HepG2 (cell line): ENCODE results near the gene TACC2. TPM values are rescaled to one million over a fixed set of nuclear protein-coding genes. Genes with fewer than 3 reads are reported as not detected.

Source experiments
- ATAC-seq: fragments of 200-7000 bp; cut with Tn5 transposase; 3 replicates; pipeline ENCODE4 v1.9.1; 2020; ENCODE audit warnings: mild to moderate bottlenecking, moderate library complexity
- BruUV-seq: library from RNA; stranded (reverse); fragments of 400-500 nt; replicated peaks from 2 replicates; lab custom pipeline; 2021; lab: Mats Ljungman, UMichigan
- CTCF ChIA-PET: fragments of 300-600 bp; formaldehyde crosslinking; extraction: SDS; loops from one replicate; lab custom pipeline; 2021; ENCODE audit warnings: low total read pairs, inconsistent platforms, low intra/inter-chr PET ratio; lab: Yijun Ruan, JAX
- POLR2A ChIA-PET: fragments of 350-600 bp; sonication (Branson Sonifier 250); formaldehyde crosslinking; loops from one replicate; lab custom pipeline; 2020; ENCODE audit warnings: antibody characterized with exemption, inconsistent platforms; lab: Yijun Ruan, JAX
- DNase-seq: peaks from one replicate; pipeline ENCODE4 v3.0.0-alpha.2; 2015; ENCODE audit warnings: low spot score
- FAIRE-seq: peaks from 3 replicates; lab custom pipeline; 2011; peaks lifted over from hg19 to GRCh38; lab: Jason Lieb, UNC
- H2AFZ ChIP-seq: one replicate; pipeline ENCODE4 v1.6.1; 2011; ENCODE audit warnings: low read length, inconsistent platforms
- H3K27ac ChIP-seq: fragments of 300-600 bp; 3 replicates; pipeline ENCODE4 v1.8.0; 2011; ENCODE audit warnings: mixed run types, mild to moderate bottlenecking, mixed read lengths, low read length, inconsistent platforms; ENCODE audit not compliant: insufficient read depth; ENCODE audit errors: extremely low read length
- H3K27me3 ChIP-seq, 2 experiments: fragments of 200-600 bp in 1 of 2; 2 replicates in 1 of 2; 3 replicates in 1 of 2; pipeline versions ENCODE4 v1.6.0 to v1.8.0; 2011; ENCODE audit warnings: low read length in 2 of 2, mild to moderate bottlenecking in 2 of 2, moderate library complexity in 2 of 2, inconsistent platforms in 1 of 2; ENCODE audit not compliant: insufficient read depth in 2 of 2, control insufficient read depth in 1 of 2
- H3K36me3 ChIP-seq, 2 experiments: fragments of 200-600 bp in 1 of 2; replicated peaks in 1 of 2; 2 replicates in 1 of 2; 3 replicates in 1 of 2; pipeline versions ENCODE4 v1.5.1 to v1.8.0; 2011; ENCODE audit warnings: low read length in 2 of 2, inconsistent platforms in 1 of 2; ENCODE audit not compliant: insufficient read depth in 2 of 2, control insufficient read depth in 1 of 2
- H3K4me1 ChIP-seq: 2 replicates; pipeline ENCODE4 v1.5.1; 2012; ENCODE audit warnings: low read length, inconsistent platforms; ENCODE audit not compliant: insufficient read depth
- H3K4me2 ChIP-seq: 2 replicates; pipeline ENCODE4 v1.6.0; 2011; ENCODE audit warnings: low read depth, low read length, inconsistent platforms
- H3K4me3 ChIP-seq, 3 experiments: fragments of 200-600 bp in 1 of 3; sonication (generic), shearing (Covaris generic) in 1 of 3; replicated peaks in 1 of 3; 2 replicates each; pipeline ENCODE4 v1.5.1; 2011 to 2016; ENCODE audit warnings: low read length in 3 of 3, inconsistent platforms in 2 of 3, low read depth in 2 of 3, mild to moderate bottlenecking in 2 of 3, control low read depth in 1 of 3, mixed read lengths in 1 of 3; ENCODE audit not compliant: insufficient read depth in 1 of 3
- H3K79me2 ChIP-seq: one replicate; pipeline ENCODE4 v1.6.1; 2011; ENCODE audit warnings: low read length, inconsistent platforms; ENCODE audit not compliant: insufficient read depth
- H3K9ac ChIP-seq: 2 replicates; pipeline ENCODE4 v1.6.0; 2011; ENCODE audit warnings: mild to moderate bottlenecking, low read depth, low read length, inconsistent platforms; ENCODE audit not compliant: insufficient read depth
- H3K9me3 ChIP-seq: 2 replicates; pipeline ENCODE4 v1.5.1; 2012; ENCODE audit warnings: mild to moderate bottlenecking, low read length
- H4K20me1 ChIP-seq: 2 replicates; pipeline ENCODE4 v1.6.0; 2011; ENCODE audit warnings: inconsistent platforms, mild to moderate bottlenecking, low read length, moderate library complexity; ENCODE audit not compliant: insufficient read depth
- HOMEZ ChIP-seq: IDR thresholded peaks from 2 replicates; pipeline ENCODE4 v1.6.1; 2016; ENCODE audit warnings: low read depth
- HOXA7 ChIP-seq: sonication (generic); formaldehyde crosslinking; IDR thresholded peaks from 2 replicates; pipeline ENCODE4 v1.8.1; 2022; ENCODE audit warnings: mild to moderate bottlenecking, missing genetic modification reagents, moderate library complexity
- NCOA2 ChIP-seq: sonication (generic); formaldehyde crosslinking; IDR thresholded peaks from 2 replicates; pipeline ENCODE4 v1.8.0; 2022; ENCODE audit warnings: inconsistent platforms
- POLR2AphosphoS2 ChIP-seq: IDR thresholded peaks from 2 replicates; pipeline ENCODE4 v1.6.1; 2011; ENCODE audit warnings: low read depth, low read length, improper control_type of control experiment
- TOE1 ChIP-seq: sonication (generic); formaldehyde crosslinking; IDR thresholded peaks from 2 replicates; pipeline ENCODE4 v1.4.0; 2020; ENCODE audit warnings: mild to moderate bottlenecking, missing genetic modification reagents
- YY1 ChIP-seq: IDR thresholded peaks from 2 replicates; pipeline ENCODE4 v1.6.1; 2011; ENCODE audit warnings: low read length, low read depth, moderate library complexity, mild to moderate bottlenecking; ENCODE audit not compliant: insufficient read depth, insufficient replicate concordance
- ZBTB34 ChIP-seq: sonication (generic); formaldehyde crosslinking; IDR thresholded peaks from 2 replicates; pipeline ENCODE4 v1.8.0; 2022; ENCODE audit warnings: mild to moderate bottlenecking, missing genetic modification reagents
- ZBTB42 ChIP-seq: sonication (generic); formaldehyde crosslinking; IDR thresholded peaks from 2 replicates; pipeline ENCODE4 v1.5.0; 2020; ENCODE audit warnings: mild to moderate bottlenecking, missing genetic modification reagents
- ZNF124 ChIP-seq: sonication (generic); formaldehyde crosslinking; IDR thresholded peaks from 2 replicates; pipeline ENCODE4 v1.4.0; 2020; ENCODE audit warnings: missing genetic modification reagents
- ZNF20 ChIP-seq: sonication (generic); formaldehyde crosslinking; IDR thresholded peaks from 2 replicates; pipeline ENCODE4 v1.4.0; 2020; ENCODE audit warnings: mild to moderate bottlenecking, moderate library complexity, missing genetic modification reagents
- ZNF34 ChIP-seq: sonication (generic); formaldehyde crosslinking; IDR thresholded peaks from 2 replicates; pipeline ENCODE4 v1.4.0; 2020; ENCODE audit warnings: mild to moderate bottlenecking, missing genetic modification reagents, borderline replicate concordance
- ZNF746 ChIP-seq: sonication (generic); formaldehyde crosslinking; IDR thresholded peaks from 2 replicates; pipeline ENCODE4 v1.8.0; 2022; ENCODE audit warnings: mild to moderate bottlenecking, missing genetic modification reagents
- ZNF841 ChIP-seq: sonication (generic); formaldehyde crosslinking; IDR thresholded peaks from 2 replicates; pipeline ENCODE4 v1.8.1; 2023; ENCODE audit warnings: missing genetic modification reagents, borderline replicate concordance
- WGBS: methylation state at CpG from one replicate; pipeline ENCODE4 v1.1.6; 2017; ENCODE audit warnings: low lambda C conversion rate; 5-methylcytosine and 5-hydroxymethylcytosine counted together
- in situ Hi-C: cut with HindIII; loops from 2 replicates; pipeline ENCODE4 v1.10.0; 2017; ENCODE audit warnings: low pct_unique_long_range_greater_than_20kb; ENCODE audit not compliant: extremely low pct_ligation_motif_present
- intact Hi-C: fragments of 100-400 bp; cut with micrococcal nuclease; formaldehyde crosslinking; loops from one replicate; pipeline ENCODE4 v1.10.0; 2022; ENCODE audit not compliant: unreplicated experiment
- polyA plus RNA-seq, 8 experiments: library from polyadenylated mRNA; depleted of rRNA in 3 of 8; stranded (reverse) in 7 of 8; unstranded in 1 of 8; fragments of >200 nt; fragmentation: Illumina TruSeq in 4 of 8; extraction: Trizol in 4 of 8; gene quantifications; 2 replicates each; pipeline versions ENCODE4 v1.2.1 to v1.2.3, GENCODE V29; 2011 to 2016; ENCODE audit warnings: low read depth in 4 of 8, missing spikeins in 1 of 8, mixed read lengths in 1 of 8; ENCODE audit not compliant: insufficient read depth in 1 of 8
- total RNA-seq, 5 experiments: library from RNA; depleted of rRNA; stranded (reverse); fragments of >200 nt; fragmentation: Illumina TruSeq; extraction: Trizol; gene quantifications; 2 replicates each; pipeline ENCODE4 v1.2.3, GENCODE V29; 2016; ENCODE audit warnings: low read depth in 1 of 5
- TF ChIP-seq, protein P1 (sequence below): sonication (generic); formaldehyde crosslinking; IDR thresholded peaks from 2 replicates; pipeline ENCODE4 v1.8.1; 2022; ENCODE audit warnings: mild to moderate bottlenecking, missing genetic modification reagents

TACC2 gene
- total and polyA plus RNA-seq, 2 of the 13 experiments (the other 11 are each of a cell fraction or from before 2014, with no cell fraction given), result 11.8 to 16.0 TPM

- WGBS, result 100% methylated on average over 5 of the region's 5 CpGs
- CTCF ChIA-PET, result no interaction called here
- Histone ChIP-seq H3K9me3 (no peaks in the 10 kb centered on the region), H3K27ac (no peak overlapping the region), H3K4me2 (no peak overlapping the region), H3K36me3 (peaks cover 0 to 8% of the 10 kb centered on the region in 2 experiments; a peak in 3 of 5 replicates), H3K4me1 (peaks cover 12% of the 10 kb centered on the region)
- intact Hi-C loops, result no loop called here
- DNase-seq (no peak), FAIRE-seq (no peak)
- POLR2A ChIA-PET, result interaction anchor here (0.6 kb wide), 1 partner anchor 24 kb away, joined by 3 read pairs; no protein-coding TSS in a partner anchor
- TF ChIP-seq ZNF34 (CRISPR knock-in tag), result no peak
- TF ChIP-seq YY1, result no peak
- TF ChIP-seq, all 625 proteins: peak for 0
- in situ Hi-C loops, result no loop called here
- H3K27me3 ChIP-seq, result no peaks in the 10 kb centered on the region
- H3K79me2 ChIP-seq, result no peaks in the 10 kb centered on the region
- ATAC-seq, result no peak
- H4K20me1 ChIP-seq, result no peaks in the 10 kb centered on the region
- no TSS peak for BruUV-seq
- H3K4me3 ChIP-seq, result no peak overlapping the region
- H2AFZ ChIP-seq, result no peak overlapping the region
- H3K9ac ChIP-seq, result no peak overlapping the region
Observed at GRCh38 chr10:121952226-121952625, 36.7 kb upstream of the TACC2 start.

- no peak overlapping the region for H3K27ac ChIP-seq
- H3K9ac ChIP-seq, result no peak overlapping the region
- peaks cover 3 to 31% of the 10 kb centered on the region in 2 experiments; a peak in 4 of 5 replicates for H3K36me3 ChIP-seq
- no peaks in the 10 kb centered on the region for H3K9me3 ChIP-seq
- no peaks in the 10 kb centered on the region for H3K4me1 ChIP-seq
- no peak overlapping the region for H2AFZ ChIP-seq
- ChIA-PET CTCF (no interaction called here), POLR2A (no interaction called here)
- ATAC-seq (no peak), DNase-seq (no peak), FAIRE-seq (no peak)
- H4K20me1 ChIP-seq, result no peaks in the 10 kb centered on the region
- H3K4me2 ChIP-seq, result no peak overlapping the region
- H3K4me3 ChIP-seq, result no peak overlapping the region
- intact Hi-C loops (no loop called here), in situ Hi-C loops (no loop called here)
- no peaks in the 10 kb centered on the region for H3K79me2 ChIP-seq
- no TSS peak for BruUV-seq
- WGBS, result 97% methylated on average over 7 of the region's 7 CpGs
- no peaks in the 10 kb centered on the region for H3K27me3 ChIP-seq
- no peak for TF ChIP-seq NCOA2 (CRISPR knock-in tag)
- TF ChIP-seq HOMEZ (CRISPR knock-in tag), result no peak
- TF ChIP-seq ZNF746, result no peak
- TF ChIP-seq ZBTB42 (CRISPR knock-in tag), result no peak
- no peak for TF ChIP-seq POLR2AphosphoS2
- TF ChIP-seq TOE1 (CRISPR knock-in tag), result no peak
- no peak for TF ChIP-seq HOXA7 (CRISPR knock-in tag)
- no peak for TF ChIP-seq ZNF124 (CRISPR knock-in tag)
- no peak for TF ChIP-seq ZBTB34 (CRISPR knock-in tag)
- TF ChIP-seq, protein P1, sequence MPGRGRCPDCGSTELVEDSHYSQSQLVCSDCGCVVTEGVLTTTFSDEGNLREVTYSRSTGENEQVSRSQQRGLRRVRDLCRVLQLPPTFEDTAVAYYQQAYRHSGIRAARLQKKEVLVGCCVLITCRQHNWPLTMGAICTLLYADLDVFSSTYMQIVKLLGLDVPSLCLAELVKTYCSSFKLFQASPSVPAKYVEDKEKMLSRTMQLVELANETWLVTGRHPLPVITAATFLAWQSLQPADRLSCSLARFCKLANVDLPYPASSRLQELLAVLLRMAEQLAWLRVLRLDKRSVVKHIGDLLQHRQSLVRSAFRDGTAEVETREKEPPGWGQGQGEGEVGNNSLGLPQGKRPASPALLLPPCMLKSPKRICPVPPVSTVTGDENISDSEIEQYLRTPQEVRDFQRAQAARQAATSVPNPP (CRISPR knock-in tag), result no peak
- TF ChIP-seq ZNF841 (CRISPR knock-in tag), result no peak
- TF ChIP-seq ZNF20 (CRISPR knock-in tag), result no peak
Observed at GRCh38 chr10:121956111-121957061, 32.6 kb upstream of the TACC2 start.
